Calu3 (cell line): ENCODE measurements around the gene MARK3. TPM values are rescaled to one million over a fixed set of nuclear protein-coding genes. Genes with fewer than 3 reads are reported as not detected.

ENCODE experiments used
- BruUV-seq: library from RNA; stranded (reverse); fragments of 400-500 nt; replicated peaks from 2 replicates; lab custom pipeline; 2021; lab: Mats Ljungman, UMichigan
- CTCF ChIA-PET: fragments of 300-600 bp; sonication (Branson Sonifier 250); formaldehyde crosslinking; loops from one replicate; lab custom pipeline; 2022; ENCODE audit warnings: antibody characterized with exemption; lab: Charles Lee
- DNase-seq: peaks from one replicate; pipeline ENCODE4 v3.0.0; 2022
- H3K27ac Mint-ChIP-seq: one replicate; pipeline ENCODE4 v1.8.0; 2022; ENCODE audit warnings: mixed read lengths; ENCODE audit not compliant: unreplicated experiment
- H3K27me3 Mint-ChIP-seq: one replicate; pipeline ENCODE4 v1.8.0; 2022; ENCODE audit warnings: mixed read lengths; ENCODE audit not compliant: unreplicated experiment
- H3K36me3 Mint-ChIP-seq: one replicate; pipeline ENCODE4 v1.8.0; 2022; ENCODE audit warnings: mild to moderate bottlenecking, moderate library complexity, mixed read lengths; ENCODE audit not compliant: insufficient read depth, unreplicated experiment
- H3K4me1 Mint-ChIP-seq: one replicate; pipeline ENCODE4 v1.8.0; 2022; ENCODE audit warnings: mild to moderate bottlenecking, low read depth, mixed read lengths; ENCODE audit not compliant: unreplicated experiment
- H3K4me3 Mint-ChIP-seq: one replicate; pipeline ENCODE4 v1.8.0; 2022; ENCODE audit warnings: mild to moderate bottlenecking, low read depth, moderate library complexity, mixed read lengths; ENCODE audit not compliant: unreplicated experiment
- H3K9me3 Mint-ChIP-seq: one replicate; pipeline ENCODE4 v1.8.0; 2022; ENCODE audit warnings: low read depth, mixed read lengths; ENCODE audit not compliant: unreplicated experiment
- CTCF ChIP-seq: fragments of 200-600 bp; IDR thresholded peaks from one replicate; pipeline ENCODE4 v1.8.0; 2022; ENCODE audit warnings: antibody characterized with exemption; ENCODE audit not compliant: unreplicated experiment
- intact Hi-C: fragments of 100-400 bp; cut with micrococcal nuclease; formaldehyde crosslinking; loops from one replicate; pipeline ENCODE4 v1.10.0; 2022; ENCODE audit not compliant: unreplicated experiment
- total RNA-seq: library from RNA; stranded (reverse); gene quantifications from 2 replicates; pipeline ENCODE4 v1.2.3, GENCODE V29; 2022

Gene MARK3
- total RNA-seq, 1 experiment from 2014 or later, result 76.0 TPM

DNA sequence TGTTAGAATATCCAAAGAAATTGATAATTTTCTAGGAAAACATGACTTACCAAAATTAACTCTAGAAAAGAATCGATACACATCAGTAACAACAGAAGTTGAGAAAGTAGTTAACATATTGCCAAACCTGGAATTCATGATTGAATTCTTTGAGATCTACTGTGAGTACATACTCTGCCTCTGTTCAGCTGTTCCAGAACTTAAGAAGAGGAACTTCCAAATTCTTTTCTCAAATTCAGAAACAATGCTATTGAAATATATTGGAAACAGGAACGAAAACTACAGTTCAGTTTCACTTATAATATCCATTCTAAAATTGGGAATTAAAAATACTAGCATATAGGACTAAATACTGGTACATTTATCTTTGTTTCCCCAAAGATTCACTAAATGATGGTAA, 57.9 kb downstream of the MARK3 start:
- no peaks in the 10 kb centered on the region for H3K9me3 Mint-ChIP-seq
- H3K27me3 Mint-ChIP-seq, result no peaks in the 10 kb centered on the region
- DNase-seq, result no peak
- H3K36me3 Mint-ChIP-seq, result peaks cover 31% of the 10 kb centered on the region
- BruUV-seq, result no TSS peak
- no peak overlapping the region for H3K4me3 Mint-ChIP-seq
- CTCF ChIA-PET, result no interaction called here
- peaks cover 22% of the 10 kb centered on the region for H3K4me1 Mint-ChIP-seq
- intact Hi-C loops, result no loop called here
- no peak for TF ChIP-seq CTCF
- H3K27ac Mint-ChIP-seq, result no peak overlapping the region

DNA sequence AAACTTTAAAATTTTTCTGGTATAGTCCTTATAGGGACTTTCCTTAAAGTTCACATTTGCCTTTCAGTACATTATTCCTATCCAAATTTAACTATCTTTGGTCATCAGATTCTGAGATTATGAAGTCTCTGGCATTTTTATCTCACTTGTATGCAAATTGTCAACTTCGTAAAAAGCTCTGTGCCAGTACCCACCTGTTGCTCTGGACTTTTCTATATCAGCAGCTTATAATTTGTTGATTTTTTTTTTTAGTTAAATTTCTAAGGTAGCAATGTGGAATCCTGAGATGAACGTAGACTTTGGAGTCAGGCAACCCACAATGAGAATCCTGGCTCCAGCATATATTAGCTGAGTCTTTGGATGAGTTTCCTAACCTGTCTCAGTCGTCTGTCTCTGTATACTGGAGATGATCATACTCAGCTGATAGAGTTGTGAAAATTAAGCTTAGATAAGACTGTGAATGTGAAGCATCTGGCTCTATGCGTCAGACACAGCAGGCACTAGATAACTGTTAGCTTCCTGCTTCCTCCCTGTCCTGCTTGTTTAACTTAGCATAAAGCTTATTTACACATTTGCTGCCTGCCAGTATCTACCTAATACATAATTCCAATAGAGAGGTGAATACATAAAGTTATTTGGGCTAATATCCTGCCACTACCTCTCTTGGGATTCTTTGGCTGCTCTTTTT, 59.8 kb downstream of the MARK3 start:
- Mint-ChIP-seq H3K9me3 (no peaks in the 10 kb centered on the region), H3K27me3 (no peaks in the 10 kb centered on the region), H3K4me1 (peaks cover 22% of the 10 kb centered on the region), H3K27ac (no peak overlapping the region), H3K4me3 (no peak overlapping the region), H3K36me3 (peaks cover 28% of the 10 kb centered on the region)
- no peak for DNase-seq
- BruUV-seq, result no TSS peak
- intact Hi-C loops, result no loop called here
- TF ChIP-seq CTCF, result no peak
- CTCF ChIA-PET, result interaction anchor here (0.5 kb wide), 1 partner anchor 42 kb away, joined by 4 read pairs; no protein-coding TSS in a partner anchor

DNA sequence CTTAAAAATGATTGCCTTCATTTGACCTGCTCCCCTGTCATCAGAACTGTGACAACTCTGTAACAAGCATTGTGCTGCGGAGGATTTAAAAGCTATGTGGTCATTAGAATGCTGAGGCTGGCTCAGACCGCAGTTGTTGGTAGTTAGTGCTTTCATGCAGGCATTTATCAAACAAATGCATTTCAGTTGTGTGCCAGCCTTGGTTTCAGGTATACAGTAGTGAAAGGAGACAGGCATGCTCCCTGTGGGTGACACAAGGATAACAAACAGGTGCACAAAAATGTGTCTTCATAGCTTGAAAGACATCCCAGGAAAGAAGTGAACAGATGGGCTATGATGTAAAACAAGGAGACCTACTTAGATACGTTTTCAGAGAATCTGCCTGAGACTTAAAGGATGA, 60.6 kb downstream of the MARK3 start:
- no peaks in the 10 kb centered on the region for H3K27me3 Mint-ChIP-seq
- no peaks in the 10 kb centered on the region for H3K9me3 Mint-ChIP-seq
- intact Hi-C loops, result no loop called here
- CTCF ChIA-PET, result interaction anchor here (0.5 kb wide), 1 partner anchor 151 kb away, joined by 3 read pairs; no protein-coding TSS in a partner anchor
- BruUV-seq, result no TSS peak
- H3K4me1 Mint-ChIP-seq, result peaks cover 22% of the 10 kb centered on the region
- no peak overlapping the region for H3K27ac Mint-ChIP-seq
- H3K4me3 Mint-ChIP-seq, result no peak overlapping the region
- peaks cover 21% of the 10 kb centered on the region for H3K36me3 Mint-ChIP-seq
- no peak for DNase-seq
- no peak for TF ChIP-seq CTCF

GRCh38 chr14:103448097-103448496, 62.9 kb downstream of the MARK3 start:
- peaks cover 30% of the 10 kb centered on the region for H3K36me3 Mint-ChIP-seq
- no peaks in the 10 kb centered on the region for H3K9me3 Mint-ChIP-seq
- peaks cover 15% of the 10 kb centered on the region for H3K4me1 Mint-ChIP-seq
- no TSS peak for BruUV-seq
- no peak for DNase-seq
- intact Hi-C loops, result no loop called here
- no peak overlapping the region for H3K27ac Mint-ChIP-seq
- no peaks in the 10 kb centered on the region for H3K27me3 Mint-ChIP-seq
- H3K4me3 Mint-ChIP-seq, result no peak overlapping the region
- TF ChIP-seq CTCF, result no peak
- CTCF ChIA-PET, result interaction anchor here (0.6 to 1.2 kb wide), 2 partner anchors 9 to 364 kb away, joined by 3 read pairs; no protein-coding TSS in a partner anchor
